NCI-H146 (cell line): ENCODE data around the gene ANGPTL2.

ENCODE experiments used
- DNase-seq: peaks from one replicate; lab custom pipeline; 2025; lab: John Stamatoyannopoulos, UW

Gene ANGPTL2

DNA sequence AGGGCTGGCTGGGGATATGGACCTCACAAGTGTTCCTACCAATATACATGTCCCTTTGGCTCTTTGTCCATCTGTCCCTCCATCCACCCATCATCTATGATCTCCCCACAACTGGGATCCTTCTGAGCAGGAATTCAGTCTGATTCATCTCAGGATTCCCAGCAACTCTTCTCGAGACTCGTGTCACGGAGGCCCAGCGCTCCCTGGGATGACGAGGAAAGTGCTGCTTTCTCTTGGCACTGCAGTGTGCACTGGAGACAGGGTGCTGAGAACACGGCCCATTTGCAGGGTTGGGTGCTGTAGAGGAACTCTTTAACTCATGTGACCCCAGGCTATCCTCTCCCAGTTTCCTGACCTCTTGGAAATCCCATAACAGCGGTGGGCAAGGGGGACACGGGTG is 72.9 kb downstream of the ANGPTL2 start:
- DNase-seq: no peak

DNA sequence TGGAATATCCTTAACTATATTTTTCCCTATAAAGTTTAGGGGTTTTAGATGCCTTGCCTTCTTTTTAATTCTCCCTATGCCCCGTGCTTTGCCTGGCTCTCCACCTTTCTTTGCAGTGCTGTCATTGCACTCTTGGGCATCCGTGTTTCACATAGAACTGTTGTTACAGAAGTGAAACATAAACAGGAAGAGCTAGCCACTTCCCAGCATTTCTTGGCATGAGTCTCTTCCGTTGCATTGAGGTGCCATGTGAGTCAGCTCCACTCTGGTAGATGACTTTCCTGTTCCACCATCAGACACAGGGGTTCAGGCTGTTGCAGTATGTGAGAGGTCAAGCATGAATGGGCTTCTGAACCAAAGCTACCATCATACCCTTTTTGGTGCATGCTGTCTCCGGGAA is 73.4 kb downstream of the ANGPTL2 start:
- no peak for DNase-seq

DNA sequence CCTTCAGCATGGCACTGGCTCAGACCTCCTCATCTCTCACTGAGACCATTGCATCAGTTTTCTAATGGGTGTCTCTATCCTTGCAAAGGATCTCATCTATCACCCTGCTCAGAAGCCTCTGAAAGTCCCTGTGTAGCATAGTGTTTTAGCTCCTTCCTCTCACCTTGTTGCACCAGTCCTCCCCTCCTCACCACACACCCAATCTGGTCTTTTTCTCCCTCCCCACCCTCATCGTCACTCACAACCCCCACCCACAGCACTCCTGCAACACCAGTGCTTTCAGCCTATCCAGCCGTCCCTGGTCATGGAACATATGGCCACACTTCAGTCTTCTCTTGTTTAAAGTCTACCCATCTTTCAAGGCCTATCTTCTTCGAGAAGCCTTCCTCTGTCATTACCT is 74.5 kb downstream of the ANGPTL2 start:
- no peak for DNase-seq

DNA sequence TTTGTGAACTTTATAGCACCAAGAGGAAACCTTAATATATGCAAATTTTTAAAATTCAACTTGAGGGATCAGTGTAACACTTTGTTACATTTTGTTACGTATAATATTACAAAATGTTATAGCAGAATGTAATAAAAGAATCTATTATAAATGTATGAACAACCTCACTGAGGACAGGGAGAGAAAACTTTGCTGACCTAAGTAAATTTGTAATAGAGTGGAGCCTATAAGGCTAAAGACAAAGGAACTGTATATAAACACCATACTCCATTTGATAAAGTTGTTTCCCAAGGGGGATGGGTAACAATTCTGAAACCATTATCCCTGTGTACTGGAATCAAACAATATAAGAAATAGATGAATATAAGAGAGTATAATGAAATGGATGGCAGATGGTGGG is 77.3 kb downstream of the ANGPTL2 start:
- no peak for DNase-seq

DNA sequence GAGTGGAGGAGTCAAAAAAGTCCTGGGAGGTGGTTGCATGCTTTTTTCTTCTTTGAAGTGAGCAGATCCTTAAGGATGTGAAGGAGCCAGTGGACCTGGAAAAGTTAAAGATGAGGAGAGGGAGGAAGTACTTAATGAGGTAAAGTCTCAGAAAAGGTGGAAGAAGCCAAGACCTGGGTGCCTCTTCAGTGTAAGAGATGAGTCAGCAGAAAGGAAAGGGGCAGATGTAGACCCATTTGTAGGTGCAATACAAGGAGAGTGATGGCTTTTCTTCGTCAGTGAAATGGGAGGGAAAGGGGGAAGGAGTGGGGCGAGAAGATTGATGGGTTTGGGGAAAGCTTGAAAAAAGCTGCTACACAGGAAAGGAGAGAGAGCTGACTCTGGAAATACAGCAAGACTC is 82.9 kb downstream of the ANGPTL2 start:
- DNase-seq: no peak

DNA sequence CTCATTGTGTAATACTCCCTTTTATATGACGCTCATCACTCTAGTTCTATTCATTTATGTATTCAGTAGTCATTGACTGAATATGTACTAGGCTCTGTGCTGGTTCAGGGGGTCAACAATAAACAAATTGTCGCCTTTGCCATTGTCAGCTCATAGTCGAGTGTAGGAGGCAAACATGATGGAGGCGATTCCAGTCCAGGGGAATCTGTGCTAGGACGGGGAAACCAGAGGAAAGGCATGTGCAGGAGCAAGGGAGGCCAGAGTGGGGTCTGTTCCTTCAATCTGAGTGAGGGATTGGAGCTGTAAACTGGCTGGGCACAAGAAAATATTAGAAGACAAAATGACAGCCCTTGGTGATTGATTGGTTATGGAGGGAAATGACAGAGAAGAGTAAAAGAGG is 83.9 kb downstream of the ANGPTL2 start:
- DNase-seq: no peak
